Breast epithelium (tissue), 3 donors: Measurements from ENCODE around the gene CTIF.

Experiments
- CTCF ChIP-seq, 3 donors: fragments of 450-650 bp; IDR thresholded peaks; one replicate each; pipeline ENCODE4 v1.5.1; 2016 to 2017; ENCODE audit warnings: antibody characterized with exemption in 3 of 3, mild to moderate bottlenecking in 3 of 3, moderate library complexity in 3 of 3
- POLR2AphosphoS5 ChIP-seq, 3 donors: sonication (generic); formaldehyde crosslinking; IDR thresholded peaks; one replicate each; pipeline ENCODE4 v1.6.1; 2017; ENCODE audit warnings: antibody characterized with exemption in 3 of 3

- no peak for TF ChIP-seq CTCF (IDR thresholded peaks at IDR 0.05)
- TF ChIP-seq POLR2AphosphoS5 (IDR thresholded peaks at IDR 0.05): no peak
Measured at GRCh38 chr18:48728204-48728833, 189.5 kb downstream of the CTIF start.
